Loucy (cell line): ENCODE results near the gene RPTOR.

ENCODE experiments used
- EZH2phosphoT487 ChIP-seq: fragments of 200-600 bp; IDR thresholded peaks from 2 replicates; pipeline ENCODE4 v1.6.1; 2018; ENCODE audit warnings: antibody characterized with exemption, mild to moderate bottlenecking, moderate library complexity, borderline replicate concordance
- TF ChIP-seq, protein P1 (sequence below): fragments of 200-600 bp; sonication (generic); conservative IDR thresholded peaks from 2 replicates; pipeline ENCODE4 v1.5.1; 2014; ENCODE audit warnings: mild to moderate bottlenecking, antibody characterized with exemption, low read length

DNA sequence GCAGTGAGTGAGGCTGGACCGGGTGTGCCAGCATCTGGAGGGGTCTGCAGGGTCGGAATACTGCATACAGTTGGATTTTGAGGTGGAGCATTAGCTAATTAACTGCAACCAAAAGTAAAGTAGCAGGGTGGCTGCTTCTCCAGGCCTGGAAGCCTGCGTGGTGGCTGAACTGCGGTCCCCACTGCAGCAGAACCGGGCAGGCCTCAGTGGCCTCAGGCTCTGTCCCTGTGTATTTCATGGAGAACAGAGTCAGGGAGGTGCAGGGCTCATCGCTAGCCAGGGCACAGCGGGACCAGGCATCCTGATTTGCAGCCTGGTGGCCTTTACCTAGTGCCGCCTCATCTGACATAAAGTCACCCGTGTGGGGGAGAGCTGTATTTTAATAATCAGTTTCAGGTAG, 131.9 kb downstream of the RPTOR start:
- TF ChIP-seq, protein P1, sequence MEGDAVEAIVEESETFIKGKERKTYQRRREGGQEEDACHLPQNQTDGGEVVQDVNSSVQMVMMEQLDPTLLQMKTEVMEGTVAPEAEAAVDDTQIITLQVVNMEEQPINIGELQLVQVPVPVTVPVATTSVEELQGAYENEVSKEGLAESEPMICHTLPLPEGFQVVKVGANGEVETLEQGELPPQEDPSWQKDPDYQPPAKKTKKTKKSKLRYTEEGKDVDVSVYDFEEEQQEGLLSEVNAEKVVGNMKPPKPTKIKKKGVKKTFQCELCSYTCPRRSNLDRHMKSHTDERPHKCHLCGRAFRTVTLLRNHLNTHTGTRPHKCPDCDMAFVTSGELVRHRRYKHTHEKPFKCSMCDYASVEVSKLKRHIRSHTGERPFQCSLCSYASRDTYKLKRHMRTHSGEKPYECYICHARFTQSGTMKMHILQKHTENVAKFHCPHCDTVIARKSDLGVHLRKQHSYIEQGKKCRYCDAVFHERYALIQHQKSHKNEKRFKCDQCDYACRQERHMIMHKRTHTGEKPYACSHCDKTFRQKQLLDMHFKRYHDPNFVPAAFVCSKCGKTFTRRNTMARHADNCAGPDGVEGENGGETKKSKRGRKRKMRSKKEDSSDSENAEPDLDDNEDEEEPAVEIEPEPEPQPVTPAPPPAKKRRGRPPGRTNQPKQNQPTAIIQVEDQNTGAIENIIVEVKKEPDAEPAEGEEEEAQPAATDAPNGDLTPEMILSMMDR, result no peak
- no peak for TF ChIP-seq EZH2phosphoT487
